T-helper 1 cell treated with Interleukin-12 subunit alpha and Interleukin-12 subunit beta and Interleukin-4 antibody, amounts not matched to agents 30 ng/mL and 1 ng/mL, for 36 hours (primary cell): ENCODE data around the gene KCNJ18. TPM values are rescaled to one million over a fixed set of nuclear protein-coding genes. Genes with fewer than 3 reads are reported as not detected.
"Not testable (repeated sequence)": the region's sequence is repeated elsewhere in the genome, so short reads cannot be mapped to it uniquely, and the experiment has no call there.

Experiments used
- intact Hi-C: fragments of 100-400 bp; cut with micrococcal nuclease; formaldehyde crosslinking; loops from one replicate; pipeline ENCODE4 v1.15.1; 2024
- total RNA-seq: library from RNA; stranded (reverse); gene quantifications from 2 replicates; pipeline ENCODE4 v1.2.3, GENCODE V29; 2022

The KCNJ18 gene
- total RNA-seq, 1 donor from 2014 or later: not detected

GRCh38 chr17:21684384-21684783 is 7.9 kb upstream of the KCNJ18 start:
- intact Hi-C loops: not testable (repeated sequence)

- intact Hi-C loops: not testable (repeated sequence)
Observed at GRCh38 chr17:21685061-21685795, 7.1 kb upstream of the KCNJ18 start.

GRCh38 chr17:21686165-21687015 is 5.9 kb upstream of the KCNJ18 start:
- intact Hi-C loops: no loop called here

GRCh38 chr17:21687136-21687953 is 5.0 kb upstream of the KCNJ18 start:
- intact Hi-C loops: no loop called here

GRCh38 chr17:21688293-21688949 is 3.9 kb upstream of the KCNJ18 start:
- intact Hi-C loops: no loop called here

- intact Hi-C loops: no loop called here
Observed at GRCh38 chr17:21689604-21690003, 2.7 kb upstream of the KCNJ18 start.

GRCh38 chr17:21690811-21691210 is 1.5 kb upstream of the KCNJ18 start:
- intact Hi-C loops: not testable (repeated sequence)

- intact Hi-C loops: not testable (repeated sequence)
Observed at GRCh38 chr17:21691481-21691880, 842 bp upstream of the KCNJ18 start.

- intact Hi-C loops: not testable (repeated sequence)
Observed at GRCh38 chr17:21692704-21693065, 362 bp downstream of the KCNJ18 start.

GRCh38 chr17:21693391-21693796 is 1.1 kb downstream of the KCNJ18 start:
- intact Hi-C loops: not testable (repeated sequence)

- intact Hi-C loops: not testable (repeated sequence)
Observed at GRCh38 chr17:21693937-21694336, 1.6 kb downstream of the KCNJ18 start.

GRCh38 chr17:21696227-21696626 is 3.9 kb downstream of the KCNJ18 start:
- intact Hi-C loops: not testable (repeated sequence)

GRCh38 chr17:21696842-21697507 is 4.7 kb downstream of the KCNJ18 start:
- intact Hi-C loops: not testable (repeated sequence)

GRCh38 chr17:21697508-21697860 is 5.2 kb downstream of the KCNJ18 start:
- intact Hi-C loops: not testable (repeated sequence)

- intact Hi-C loops: not testable (repeated sequence)
Observed at GRCh38 chr17:21698437-21699075, 6.2 kb downstream of the KCNJ18 start.

- intact Hi-C loops: not testable (repeated sequence)
Observed at GRCh38 chr17:21699124-21699523, 6.8 kb downstream of the KCNJ18 start.

- intact Hi-C loops: not testable (repeated sequence)
Observed at GRCh38 chr17:21699573-21700236, 7.4 kb downstream of the KCNJ18 start.

GRCh38 chr17:21701090-21701489 is 8.8 kb downstream of the KCNJ18 start:
- intact Hi-C loops: not testable (repeated sequence)

GRCh38 chr17:21702029-21702428 is 9.7 kb downstream of the KCNJ18 start:
- intact Hi-C loops: not testable (repeated sequence)

GRCh38 chr17:21702521-21702920 is 10.2 kb downstream of the KCNJ18 start:
- intact Hi-C loops: not testable (repeated sequence)
